T-cell (primary cell): ENCODE results near the gene KLHL35. TPM values are rescaled to one million over a fixed set of nuclear protein-coding genes. Genes with fewer than 3 reads are reported as not detected.

Experiments used
- ATAC-seq, 4 experiments: fragments of 200-7000 bp in 3 of 4; fragments of 150-1000 bp in 1 of 4; cut with Tn5 transposase; replicated peaks in 1 of 4; 1 replicate in 3 of 4; 2 replicates in 1 of 4; pipeline ENCODE4 v1.10.0; 2021; ENCODE audit warnings: moderate library complexity in 3 of 4, mild to moderate bottlenecking in 2 of 4, moderate number of reproducible peaks in 1 of 4
- CTCF ChIA-PET, 2 donors: fragments of 300-600 bp; sonication (Branson Sonifier 250); formaldehyde crosslinking; loops; one replicate each; lab custom pipeline; 2022; ENCODE audit warnings: antibody characterized with exemption in 2 of 2; lab: Charles Lee
- POLR2A ChIA-PET, 2 donors: fragments of 300-600 bp; sonication (Branson Sonifier 250); formaldehyde crosslinking; loops; one replicate each; lab custom pipeline; 2022; ENCODE audit warnings: antibody characterized with exemption in 2 of 2; lab: Charles Lee
- DNase-seq, 35 experiments: peaks; one replicate each; pipeline versions ENCODE4 v3.0.0 to v3.0.0-alpha.2; 2013 to 2023
- H3K27ac ChIP-seq: one replicate; pipeline ENCODE4 v1.5.1; 2013; ENCODE audit warnings: low read length
- H3K27me3 ChIP-seq, 2 experiments: replicated peaks in 1 of 2; 1 replicate in 1 of 2; 2 replicates in 1 of 2; pipeline versions ENCODE4 v1.6.1 to v1.7.0; 2013; ENCODE audit warnings: low read length in 1 of 2, mixed read lengths in 1 of 2; ENCODE audit not compliant: control insufficient read depth in 2 of 2, insufficient read depth in 2 of 2; ENCODE audit errors: extremely low read depth in 1 of 2
- H3K36me3 ChIP-seq, 2 donors: 1 replicate in 1 of 2; 2 replicates in 1 of 2; pipeline versions ENCODE4 v1.6.1 to v1.7.0; 2013; ENCODE audit warnings: low read length in 1 of 2; ENCODE audit not compliant: control insufficient read depth in 2 of 2, insufficient read depth in 1 of 2; ENCODE audit errors: extremely low read depth in 1 of 2
- H3K4me1 ChIP-seq, 2 experiments: 1 replicate in 1 of 2; 2 replicates in 1 of 2; pipeline versions ENCODE4 v1.6.1 to v1.7.0; 2013; ENCODE audit warnings: low read length in 2 of 2, mixed read lengths in 1 of 2; ENCODE audit not compliant: insufficient read depth in 2 of 2, control insufficient read depth in 1 of 2; ENCODE audit errors: extremely low read depth in 1 of 2
- H3K4me3 ChIP-seq, 2 donors: 1 replicate in 1 of 2; 2 replicates in 1 of 2; pipeline versions ENCODE4 v1.5.1 to v1.7.0; 2013; ENCODE audit warnings: mild to moderate bottlenecking in 2 of 2, low read length in 1 of 2, moderate library complexity in 1 of 2; ENCODE audit not compliant: control insufficient read depth in 1 of 2; ENCODE audit errors: extremely low read depth in 1 of 2
- H3K9me3 ChIP-seq: 2 replicates; pipeline ENCODE4 v1.7.0; 2013
- H3K27ac Mint-ChIP-seq, 2 donors: one replicate each; pipeline ENCODE4 v1.8.0; 2020 to 2021; ENCODE audit warnings: mild to moderate bottlenecking in 2 of 2, mixed read lengths in 2 of 2
- H3K27me3 Mint-ChIP-seq, 2 donors: one replicate each; pipeline ENCODE4 v1.8.0; 2021 to 2022; ENCODE audit warnings: mixed read lengths in 2 of 2
- H3K36me3 Mint-ChIP-seq: one replicate; pipeline ENCODE4 v1.8.0; 2021; ENCODE audit warnings: mixed read lengths
- H3K4me1 Mint-ChIP-seq, 3 donors: one replicate each; pipeline ENCODE4 v1.8.0; 2020 to 2022; ENCODE audit warnings: mixed read lengths in 3 of 3, mild to moderate bottlenecking in 1 of 3
- H3K4me3 Mint-ChIP-seq, 3 donors: one replicate each; pipeline ENCODE4 v1.8.0; 2020 to 2022; ENCODE audit warnings: mild to moderate bottlenecking in 3 of 3, mixed read lengths in 3 of 3, moderate library complexity in 3 of 3
- H3K9me3 Mint-ChIP-seq, 3 donors: one replicate each; pipeline ENCODE4 v1.8.0; 2020 to 2022; ENCODE audit warnings: mixed read lengths in 3 of 3
- WGBS: methylation state at CpG from one replicate; pipeline ENCODE4 v1.1.5; 2013; ENCODE audit warnings: missing lambda C conversion rate; ENCODE audit not compliant: insufficient coverage; 5-methylcytosine and 5-hydroxymethylcytosine counted together
- total RNA-seq, 35 experiments: library from RNA in 6 of 35; stranded (reverse) in 6 of 35; fragments of 120-200 nt in 1 of 35; gene quantifications; one replicate each; pipeline versions ENCODE4 v1.2.1 to v1.2.4 and lab custom pipeline; 2013 to 2026

The KLHL35 gene
- total RNA-seq, 5 donors from 2014 or later (not counting 1 experiment from before 2014, with no cell fraction given), result 0.33 to 2.9 (median 1.5) TPM

DNA sequence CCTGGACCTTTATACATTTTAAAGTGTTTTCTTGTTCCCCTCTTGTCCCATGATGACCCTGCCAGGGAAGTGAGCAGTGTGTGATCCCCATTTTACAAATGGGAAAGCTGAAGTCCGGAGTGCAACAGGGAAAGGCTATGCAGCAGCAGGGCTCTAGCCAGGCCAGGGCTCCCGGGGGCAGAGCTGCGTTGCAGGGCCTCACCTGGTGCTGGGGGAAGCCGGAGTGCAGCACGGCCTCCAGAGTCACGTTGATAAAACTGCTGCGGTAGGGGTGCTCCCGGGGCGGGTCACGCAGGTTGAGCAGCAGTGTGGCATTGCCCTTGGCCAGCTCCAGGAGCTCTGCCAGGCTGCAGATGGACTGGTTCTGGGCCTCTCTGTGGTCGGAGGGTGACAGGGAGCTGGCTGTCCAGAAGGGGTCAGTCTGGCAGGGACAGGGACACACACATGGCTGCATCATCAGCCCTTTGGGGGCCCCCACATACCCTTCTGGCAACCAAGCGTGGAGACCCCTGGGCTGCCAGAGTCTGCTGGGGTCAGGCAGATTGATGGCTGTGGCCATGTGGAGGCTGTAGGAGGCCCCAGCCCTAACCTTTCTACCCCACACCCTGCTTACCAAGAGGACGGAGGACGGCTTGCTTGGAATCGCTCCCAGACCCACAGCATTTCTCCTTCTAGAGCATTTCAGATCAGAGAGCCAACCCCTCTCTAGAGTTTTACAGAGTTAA lies 9.3 kb upstream of the KLHL35 start:
- no peaks in the 10 kb centered on the region for H3K9me3 Mint-ChIP-seq
- no peak overlapping the region for H3K4me3 Mint-ChIP-seq
- DNase-seq (no peak), ATAC-seq (no peak)
- Histone ChIP-seq H3K4me1 (peaks cover 0 to 3% of the 10 kb centered on the region in 2 experiments), H3K36me3 (no peaks in the 10 kb centered on the region), H3K27me3 (peaks cover 0 to 7% of the 10 kb centered on the region in 2 experiments), H3K27ac (no peak overlapping the region), H3K9me3 (no peaks in the 10 kb centered on the region), H3K4me3 (no peak overlapping the region)
- no peak overlapping the region for H3K27ac Mint-ChIP-seq
- 92% methylated on average over 12 of the region's 15 CpGs for WGBS
- peaks cover 9% of the 10 kb centered on the region for H3K36me3 Mint-ChIP-seq
- H3K27me3 Mint-ChIP-seq, result no peaks in the 10 kb centered on the region
- H3K4me1 Mint-ChIP-seq, result no peaks in the 10 kb centered on the region
- ChIA-PET CTCF (no interaction called here), POLR2A (no interaction called here)

DNA sequence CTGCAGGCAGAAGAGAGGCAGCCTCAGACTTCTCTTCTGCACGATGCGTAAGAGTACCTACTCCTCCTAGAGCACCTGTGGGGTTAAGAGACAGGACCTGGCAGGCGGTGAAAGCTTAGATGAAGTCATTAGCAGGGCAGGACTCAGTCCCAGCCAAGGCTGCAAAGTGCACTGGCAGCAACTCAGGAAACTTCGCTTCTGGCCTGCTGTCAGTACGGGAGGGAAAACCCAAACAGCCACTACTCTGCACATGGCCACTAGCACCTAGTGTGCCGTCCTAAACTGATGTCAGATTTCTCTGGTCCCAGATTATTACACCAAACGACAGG lies 8.8 kb upstream of the KLHL35 start:
- WGBS, result 93% methylated on average over 5 of the region's 7 CpGs
- DNase-seq (no peak), ATAC-seq (no peak)
- H3K36me3 ChIP-seq, result no peaks in the 10 kb centered on the region
- Mint-ChIP-seq H3K4me3 (no peak overlapping the region), H3K36me3 (peaks cover 9% of the 10 kb centered on the region), H3K27ac (no peak overlapping the region), H3K27me3 (no peaks in the 10 kb centered on the region), H3K9me3 (no peaks in the 10 kb centered on the region), H3K4me1 (no peaks in the 10 kb centered on the region)
- peaks cover 0 to 3% of the 10 kb centered on the region in 2 experiments for H3K4me1 ChIP-seq
- H3K4me3 ChIP-seq, result no peak overlapping the region
- ChIA-PET CTCF (no interaction called here), POLR2A (no interaction called here)
- peaks cover 0 to 13% of the 10 kb centered on the region in 2 experiments for H3K27me3 ChIP-seq
- H3K27ac ChIP-seq, result no peak overlapping the region
- no peaks in the 10 kb centered on the region for H3K9me3 ChIP-seq

DNA sequence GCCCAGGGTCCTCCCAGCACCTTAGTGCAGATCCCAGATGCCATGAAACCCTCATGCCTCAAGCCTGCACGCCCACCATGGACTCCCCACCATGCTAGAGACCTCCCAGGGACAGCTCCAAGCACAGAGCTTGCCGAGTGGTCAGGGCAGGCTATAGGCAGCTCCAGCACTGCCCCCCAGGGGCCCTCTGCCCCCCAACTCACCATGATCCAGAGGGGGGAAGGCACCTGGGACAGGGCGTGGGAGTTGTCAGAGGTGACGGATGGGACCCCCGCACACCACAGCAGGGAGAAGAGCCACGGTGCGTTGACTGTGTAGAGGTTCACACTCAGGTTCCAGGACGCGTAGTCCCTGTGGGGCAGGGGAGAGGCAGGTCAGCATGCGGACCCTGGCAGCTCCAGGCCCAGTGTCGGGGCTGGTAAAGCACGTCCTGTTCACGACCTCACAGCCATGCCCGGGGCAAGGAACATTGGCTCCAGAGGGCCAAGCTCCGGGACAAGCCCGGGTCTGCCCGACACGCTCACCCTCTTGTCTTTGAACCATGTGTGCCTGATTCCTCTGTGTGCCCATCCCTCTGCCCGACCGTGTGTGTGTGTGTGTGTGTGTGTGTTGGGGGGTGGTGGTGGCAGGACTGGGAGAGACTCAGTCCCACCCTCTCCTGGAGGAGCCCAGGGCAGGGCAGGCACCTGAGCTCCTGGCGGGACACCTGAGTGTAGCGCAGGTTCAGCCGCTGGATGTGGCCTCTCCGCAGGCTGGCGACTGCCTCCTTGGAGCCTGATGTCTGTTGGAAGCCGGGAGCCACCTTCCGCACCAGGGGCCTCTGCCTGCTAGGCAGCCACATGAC lies 8.2 kb upstream of the KLHL35 start:
- peaks cover 9% of the 10 kb centered on the region for H3K36me3 Mint-ChIP-seq
- ATAC-seq (no peak), DNase-seq (no peak)
- no peaks in the 10 kb centered on the region for H3K27me3 Mint-ChIP-seq
- ChIA-PET CTCF (no interaction called here), POLR2A (no interaction called here)
- no peak overlapping the region for H3K27ac Mint-ChIP-seq
- no peak overlapping the region for H3K4me3 ChIP-seq
- no peaks in the 10 kb centered on the region for H3K9me3 ChIP-seq
- no peaks in the 10 kb centered on the region for H3K9me3 Mint-ChIP-seq
- no peak overlapping the region for H3K4me3 Mint-ChIP-seq
- no peak overlapping the region for H3K27ac ChIP-seq
- H3K4me1 ChIP-seq, result peaks cover 0 to 3% of the 10 kb centered on the region in 2 experiments
- peaks cover 0 to 16% of the 10 kb centered on the region in 2 experiments for H3K27me3 ChIP-seq
- H3K36me3 ChIP-seq, result peaks cover 0 to 3% of the 10 kb centered on the region in 2 donors
- 90% methylated on average over 20 of the region's 27 CpGs for WGBS
- no peaks in the 10 kb centered on the region for H3K4me1 Mint-ChIP-seq

DNA sequence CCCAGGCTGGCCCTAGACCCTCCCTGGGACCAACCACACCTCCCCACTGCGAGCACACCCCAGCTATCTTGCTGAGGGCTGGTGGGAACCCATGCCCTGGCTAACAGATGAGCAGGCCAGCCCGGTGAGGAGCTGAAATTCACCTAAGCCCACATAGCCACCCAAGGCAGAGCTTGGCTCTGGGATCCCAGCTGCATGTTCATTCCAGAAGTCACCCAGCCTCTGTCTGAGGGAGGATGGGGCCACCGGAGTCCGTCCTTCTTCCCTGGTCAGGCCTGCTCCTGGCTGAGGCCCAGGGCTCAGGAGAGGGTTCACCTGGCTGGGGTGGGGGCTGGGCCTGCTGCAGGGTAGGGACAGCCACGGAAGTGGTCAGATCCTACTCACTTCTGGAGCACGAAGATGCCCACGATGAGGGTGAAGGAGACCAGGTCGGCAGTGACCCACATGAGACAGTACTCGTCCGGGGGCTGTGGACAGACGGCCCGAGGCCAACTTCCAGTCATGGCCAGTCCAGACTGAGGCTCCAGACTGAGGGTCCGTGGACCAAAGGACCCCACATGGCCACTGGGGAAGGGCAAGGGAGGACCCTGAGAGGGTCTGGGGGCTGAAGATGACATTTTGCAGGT lies 6.6 kb upstream of the KLHL35 start:
- Histone ChIP-seq H3K4me1 (no peaks in the 10 kb centered on the region), H3K27ac (no peak overlapping the region), H3K9me3 (no peaks in the 10 kb centered on the region), H3K27me3 (peaks cover 0 to 28% of the 10 kb centered on the region in 2 experiments), H3K4me3 (no peak overlapping the region), H3K36me3 (peaks cover 0 to 3% of the 10 kb centered on the region in 2 donors)
- H3K27ac Mint-ChIP-seq, result no peak overlapping the region
- H3K9me3 Mint-ChIP-seq, result no peaks in the 10 kb centered on the region
- no peaks in the 10 kb centered on the region for H3K4me1 Mint-ChIP-seq
- H3K36me3 Mint-ChIP-seq, result peaks cover 17% of the 10 kb centered on the region
- H3K4me3 Mint-ChIP-seq, result no peak overlapping the region
- peaks cover 0 to 2% of the 10 kb centered on the region in 2 donors for H3K27me3 Mint-ChIP-seq
- WGBS, result 75% methylated on average over 11 of the region's 13 CpGs
- ATAC-seq (no peak), DNase-seq (no peak)
- ChIA-PET POLR2A (no interaction called here), CTCF (no interaction called here)

DNA sequence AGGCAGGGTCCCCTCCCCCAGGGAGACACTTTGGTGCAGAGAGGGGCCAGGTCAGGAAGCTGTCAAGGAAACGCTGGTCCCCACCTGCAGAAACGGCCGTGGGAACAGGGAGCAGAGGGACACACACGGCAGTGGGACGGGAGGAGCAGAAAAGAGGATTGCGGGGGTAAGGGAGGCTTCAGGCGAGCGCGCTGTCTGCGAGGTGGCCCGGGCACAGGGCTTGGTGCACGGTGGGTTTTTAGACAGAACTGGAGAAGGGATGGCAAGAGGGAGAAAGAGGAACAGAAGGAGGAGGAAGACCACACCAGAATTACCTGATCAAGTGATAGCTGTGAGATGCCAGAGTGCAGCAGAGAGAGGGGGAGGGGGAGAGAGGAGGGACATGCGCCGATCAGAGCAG lies 6.0 kb upstream of the KLHL35 start:
- Mint-ChIP-seq H3K4me3 (no peak overlapping the region), H3K27me3 (peaks cover 4 to 5% of the 10 kb centered on the region in 2 donors), H3K4me1 (no peaks in the 10 kb centered on the region), H3K9me3 (no peaks in the 10 kb centered on the region), H3K36me3 (peaks cover 17% of the 10 kb centered on the region), H3K27ac (no peak overlapping the region)
- no peaks in the 10 kb centered on the region for H3K4me1 ChIP-seq
- WGBS, result 68% methylated on average over 11 of the region's 14 CpGs
- peaks cover 0 to 31% of the 10 kb centered on the region in 2 experiments for H3K27me3 ChIP-seq
- DNase-seq (no peak), ATAC-seq (no peak)
- H3K4me3 ChIP-seq, result no peak overlapping the region
- H3K9me3 ChIP-seq, result no peaks in the 10 kb centered on the region
- peaks cover 0 to 3% of the 10 kb centered on the region in 2 donors for H3K36me3 ChIP-seq
- no peak overlapping the region for H3K27ac ChIP-seq
- ChIA-PET POLR2A (no interaction called here), CTCF (no interaction called here)

DNA sequence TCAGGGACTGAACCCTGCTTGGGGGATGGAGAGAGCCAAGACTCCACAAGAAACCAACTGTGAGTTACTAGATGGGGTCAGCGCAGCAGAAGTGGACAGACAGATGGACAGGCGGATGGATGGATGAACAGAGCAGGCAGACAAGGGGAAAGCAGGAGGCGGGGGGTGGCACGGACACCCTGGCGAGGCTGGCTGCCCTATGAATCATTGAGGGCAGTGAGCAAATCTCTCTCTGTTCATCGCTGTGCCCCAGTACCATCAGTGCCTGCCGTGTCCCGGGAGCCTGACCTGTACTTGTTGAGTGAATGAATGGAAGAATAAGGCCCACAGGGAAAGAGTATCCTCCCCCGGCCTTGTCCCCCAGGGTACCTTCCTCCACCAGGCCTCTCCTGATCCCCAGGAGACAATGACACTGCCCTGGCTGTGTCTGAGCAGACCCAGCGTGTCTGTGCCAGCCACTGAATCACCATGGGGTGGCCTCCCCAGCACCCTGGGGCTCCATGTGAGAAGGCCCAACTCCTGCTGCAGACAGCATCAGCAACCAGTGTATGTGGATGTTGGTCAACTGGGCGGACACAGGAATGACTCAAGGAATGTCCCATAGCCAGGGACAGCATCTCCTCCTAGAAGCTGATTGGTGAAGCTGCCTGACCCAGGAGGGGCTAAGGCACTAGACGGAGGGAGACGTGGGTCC lies 5.1 kb upstream of the KLHL35 start:
- Histone ChIP-seq H3K36me3 (peaks cover 0 to 3% of the 10 kb centered on the region in 2 donors), H3K4me1 (no peaks in the 10 kb centered on the region), H3K4me3 (no peak overlapping the region), H3K27ac (no peak overlapping the region), H3K27me3 (peaks cover 0 to 40% of the 10 kb centered on the region in 2 experiments), H3K9me3 (no peaks in the 10 kb centered on the region)
- H3K36me3 Mint-ChIP-seq, result peaks cover 17% of the 10 kb centered on the region
- WGBS, result 82% methylated on average over 7 of the region's 13 CpGs
- H3K27me3 Mint-ChIP-seq, result peaks cover 8 to 12% of the 10 kb centered on the region in 2 donors
- H3K4me1 Mint-ChIP-seq, result no peaks in the 10 kb centered on the region
- DNase-seq, result no peak
- H3K27ac Mint-ChIP-seq, result no peak overlapping the region
- H3K9me3 Mint-ChIP-seq, result no peaks in the 10 kb centered on the region
- no peak for ATAC-seq
- POLR2A ChIA-PET, result no interaction called here
- CTCF ChIA-PET, result no interaction called here
- no peak overlapping the region for H3K4me3 Mint-ChIP-seq
